GM23338 (cell line): Measurements from ENCODE around the gene MGAT5. TPM values are rescaled to one million over a fixed set of nuclear protein-coding genes. Genes with fewer than 3 reads are reported as not detected.

Source experiments
- ETS1 ChIP-seq: IDR thresholded peaks from 2 replicates; pipeline ENCODE4 v1.6.1; 2016; ENCODE audit warnings: antibody characterized with exemption
- JUNB ChIP-seq: IDR thresholded peaks from one replicate; pipeline ENCODE4 v1.6.1; 2016; ENCODE audit warnings: antibody characterized with exemption; ENCODE audit not compliant: unreplicated experiment
- REST ChIP-seq: IDR thresholded peaks from one replicate; pipeline ENCODE4 v1.6.1; 2018; ENCODE audit warnings: antibody characterized with exemption; ENCODE audit not compliant: unreplicated experiment
- STAT1 ChIP-seq: IDR thresholded peaks from one replicate; pipeline ENCODE4 v1.6.1; 2016; ENCODE audit warnings: antibody characterized with exemption; ENCODE audit not compliant: unreplicated experiment
- ZNF462 ChIP-seq: fragments of 250-450 bp; sonication (Bioruptor Pico); IDR thresholded peaks from 2 replicates; pipeline ENCODE4 v1.5.0; 2020; ENCODE audit warnings: mild to moderate bottlenecking, moderate library complexity
- polyA plus RNA-seq: library from polyadenylated mRNA; unstranded; fragments of >200 nt; fragmentation: Nextera tagmentation; extraction: Ambion mirVana; gene quantifications from 2 replicates; pipeline ENCODE4 v1.2.1, GENCODE V29; 2016
- total RNA-seq: library from RNA; depleted of rRNA; stranded (reverse); fragments of >200 nt; shearing (Covaris generic); gene quantifications from 2 replicates; pipeline ENCODE4 v1.2.3, GENCODE V29; 2014

Gene MGAT5
- total and polyA plus RNA-seq, 2 experiments from 2014 or later, result 4.6 to 27.6 TPM

- no peak for TF ChIP-seq ZNF462 (CRISPR knock-in tag)
- TF ChIP-seq REST, result no peak
- no peak for TF ChIP-seq JUNB
- TF ChIP-seq STAT1, result no peak
- TF ChIP-seq ETS1, result no peak
Observed at GRCh38 chr2:134269972-134270735, 16.3 kb downstream of the MGAT5 start (continued).
